Activated CD4-positive, CD25-positive, alpha-beta regulatory T cell treated with anti-CD3 and anti-CD28 coated beads, Interleukin-2, amount 50 U/mL, for 72 hours (primary cell): ENCODE results near the gene DAW1.
"Not testable (repeated sequence)": the region's sequence is repeated elsewhere in the genome, so short reads cannot be mapped to it uniquely, and the experiment has no call there.

Experiments used
- DNase-seq: peaks from one replicate; pipeline ENCODE4 v3.0.0; 2021

DAW1 gene, protein sequence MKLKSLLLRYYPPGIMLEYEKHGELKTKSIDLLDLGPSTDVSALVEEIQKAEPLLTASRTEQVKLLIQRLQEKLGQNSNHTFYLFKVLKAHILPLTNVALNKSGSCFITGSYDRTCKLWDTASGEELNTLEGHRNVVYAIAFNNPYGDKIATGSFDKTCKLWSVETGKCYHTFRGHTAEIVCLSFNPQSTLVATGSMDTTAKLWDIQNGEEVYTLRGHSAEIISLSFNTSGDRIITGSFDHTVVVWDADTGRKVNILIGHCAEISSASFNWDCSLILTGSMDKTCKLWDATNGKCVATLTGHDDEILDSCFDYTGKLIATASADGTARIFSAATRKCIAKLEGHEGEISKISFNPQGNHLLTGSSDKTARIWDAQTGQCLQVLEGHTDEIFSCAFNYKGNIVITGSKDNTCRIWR

DNA sequence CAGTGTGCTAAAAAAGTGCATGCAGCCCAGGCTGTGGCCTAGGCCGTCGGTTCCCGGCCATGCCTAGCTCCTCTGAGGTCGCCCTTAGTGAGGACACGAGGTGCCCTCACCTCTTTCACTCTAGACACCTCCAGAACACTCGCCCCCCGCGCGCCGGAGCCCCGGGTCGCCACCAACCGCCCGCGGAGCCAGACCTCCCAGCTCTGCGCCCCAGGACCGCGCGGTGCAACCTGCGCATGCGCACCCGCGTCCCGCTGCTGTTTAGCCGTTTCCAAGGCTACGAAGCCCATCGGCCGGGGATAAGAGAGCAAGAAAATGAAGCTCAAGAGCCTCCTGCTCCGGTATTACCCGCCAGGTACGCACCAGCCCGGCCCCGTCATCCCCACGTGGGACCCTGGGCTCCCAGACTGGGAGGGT lies at the start of gene DAW1:
DAW1 (plus strand) TSS at position 257 of the 417 bp plus-strand sequence; CDS start at position 316, 59 bp downstream.
- DNase-seq: peak; percentile 48

DNA sequence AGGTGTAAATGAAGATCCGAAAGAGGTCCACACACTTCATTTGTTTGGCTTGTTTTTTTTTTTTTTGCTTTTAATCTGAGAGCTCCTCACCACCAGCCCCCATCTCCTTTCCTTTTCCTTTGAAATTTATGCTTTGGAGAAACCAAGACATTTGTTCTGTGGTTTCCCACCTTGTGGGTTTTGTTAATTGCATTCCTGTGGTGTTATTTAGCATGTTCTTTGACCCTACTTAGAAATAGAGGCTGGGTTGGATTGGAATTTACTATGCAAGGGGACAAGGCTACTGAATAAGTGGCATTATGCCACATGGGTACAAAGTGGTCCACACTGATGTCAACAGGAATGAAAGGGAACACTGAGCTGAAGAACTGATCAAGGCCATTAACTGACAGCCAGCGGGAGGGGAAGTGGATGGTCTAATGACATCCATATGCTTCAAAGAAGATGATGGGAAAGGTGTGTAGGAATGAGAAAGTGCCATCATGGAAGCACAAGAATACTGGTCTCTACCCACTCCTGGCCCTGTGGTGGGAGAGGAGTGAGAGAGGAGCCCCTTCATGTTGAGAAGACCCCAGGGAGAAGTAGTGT lies 48.9 kb upstream of the DAW1 start:
- DNase-seq: no peak

GRCh38 chr2:227823922-227824321 lies 47.5 kb upstream of the DAW1 start:
- no peak for DNase-seq

- DNase-seq: no peak
Measured at GRCh38 chr2:227824711-227825110, 46.7 kb upstream of the DAW1 start.

DNA sequence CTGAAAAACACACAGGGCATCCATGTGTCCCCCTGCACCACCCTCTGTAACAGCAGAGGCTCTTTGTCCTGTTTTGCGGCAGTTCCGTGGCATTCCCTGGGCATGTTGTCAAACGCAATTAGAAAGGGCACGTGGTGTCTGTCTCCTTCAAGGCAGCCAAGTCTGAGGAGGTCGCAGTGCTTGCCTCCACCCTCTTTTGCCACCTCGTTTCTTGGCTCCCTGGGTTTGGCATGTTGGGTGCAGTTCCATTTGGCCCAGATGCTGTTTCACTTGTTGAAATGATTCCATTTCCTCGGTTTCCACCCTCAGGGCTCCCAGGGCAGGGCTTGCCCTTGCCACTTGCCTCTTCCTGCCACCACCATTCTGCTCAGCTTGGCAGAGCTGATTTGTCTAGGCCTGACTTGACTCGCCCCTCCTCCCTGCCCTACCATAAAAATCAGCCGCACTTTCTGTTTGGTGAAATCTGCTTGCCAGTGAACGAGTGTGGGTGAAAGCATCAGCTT lies 45.4 kb upstream of the DAW1 start:
- no peak for DNase-seq

- DNase-seq: no peak
Measured at GRCh38 chr2:227826563-227826962, 44.9 kb upstream of the DAW1 start.

DNA sequence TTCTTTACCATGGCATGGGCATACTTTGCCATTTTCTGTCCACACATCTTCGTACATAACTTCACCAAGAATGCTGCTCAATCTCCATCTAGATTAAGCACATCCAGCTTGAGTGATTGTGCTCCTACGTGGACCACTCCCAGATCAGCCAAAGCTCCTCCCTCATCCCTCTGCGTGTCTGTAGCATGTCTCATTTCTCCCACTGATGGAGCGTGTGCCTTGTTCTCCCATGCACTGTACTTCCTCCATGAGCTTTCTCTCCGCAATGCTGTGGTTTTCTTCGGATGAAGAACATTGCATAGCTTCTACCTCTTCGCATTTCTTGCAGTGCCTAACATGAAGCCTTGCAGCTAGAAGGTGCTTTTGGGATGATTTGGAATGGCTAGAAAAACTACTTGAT lies 44.3 kb upstream of the DAW1 start:
- no peak for DNase-seq

DNA sequence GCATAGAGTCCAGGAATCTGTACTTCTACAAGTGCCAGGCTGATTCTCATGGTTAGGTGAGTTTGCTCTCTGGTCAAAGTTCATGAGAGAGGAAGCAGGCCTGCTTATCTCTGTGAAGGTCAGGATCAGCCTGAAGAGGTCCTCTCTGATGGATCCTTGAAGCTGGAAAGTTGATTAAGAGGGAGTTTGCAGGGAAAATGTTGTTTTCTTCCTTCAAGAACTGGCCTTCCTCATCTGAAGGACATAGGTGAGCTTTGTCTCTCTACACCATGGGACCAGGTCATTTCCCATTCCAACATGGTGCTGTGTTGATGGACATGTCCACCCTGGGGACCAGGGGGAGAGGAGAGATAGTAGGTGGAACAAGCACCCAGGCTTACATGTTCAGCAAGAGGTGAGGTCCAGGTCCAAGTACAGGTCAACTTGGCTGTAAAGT lies 42.9 kb upstream of the DAW1 start:
- DNase-seq: no peak

DNA sequence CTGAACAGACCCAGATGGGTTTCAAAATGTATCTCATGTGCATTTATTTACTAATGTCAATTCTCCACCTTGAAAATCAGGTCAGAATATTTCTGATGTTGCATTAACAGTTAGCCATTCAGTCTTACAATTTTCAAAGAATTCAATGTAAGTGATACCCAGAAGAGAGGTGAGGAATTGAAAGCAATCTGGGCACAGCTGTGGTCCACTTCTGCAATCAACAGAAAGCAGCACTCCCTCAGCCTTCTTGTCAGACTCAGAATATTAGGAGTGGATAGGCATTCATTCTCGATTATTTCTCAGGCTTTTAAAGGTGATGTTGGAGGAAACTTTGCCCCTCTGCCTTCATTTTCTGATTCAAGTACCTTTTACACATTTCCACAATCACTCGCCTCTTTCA lies 42.1 kb upstream of the DAW1 start:
- no peak for DNase-seq

DNA sequence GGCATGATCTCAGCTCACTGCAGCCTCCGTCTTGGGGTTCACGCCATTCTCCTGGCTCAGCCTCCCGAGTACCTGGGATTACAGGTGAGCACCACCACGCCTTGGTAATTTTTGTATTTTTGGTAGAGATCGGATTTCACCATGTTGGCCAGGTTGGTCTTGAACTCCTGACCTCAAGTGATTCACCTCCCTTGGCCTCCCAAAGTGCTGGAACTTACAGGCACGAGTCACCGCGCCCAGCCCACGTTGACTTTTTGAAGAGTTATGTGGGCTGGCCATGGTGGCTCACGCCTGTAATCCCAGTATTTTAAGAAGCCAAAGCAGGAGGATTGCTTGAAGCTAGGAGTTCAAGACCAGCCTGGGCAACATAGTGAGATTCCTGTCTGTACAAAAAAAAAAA lies 37.0 kb upstream of the DAW1 start:
- DNase-seq: no peak

DNA sequence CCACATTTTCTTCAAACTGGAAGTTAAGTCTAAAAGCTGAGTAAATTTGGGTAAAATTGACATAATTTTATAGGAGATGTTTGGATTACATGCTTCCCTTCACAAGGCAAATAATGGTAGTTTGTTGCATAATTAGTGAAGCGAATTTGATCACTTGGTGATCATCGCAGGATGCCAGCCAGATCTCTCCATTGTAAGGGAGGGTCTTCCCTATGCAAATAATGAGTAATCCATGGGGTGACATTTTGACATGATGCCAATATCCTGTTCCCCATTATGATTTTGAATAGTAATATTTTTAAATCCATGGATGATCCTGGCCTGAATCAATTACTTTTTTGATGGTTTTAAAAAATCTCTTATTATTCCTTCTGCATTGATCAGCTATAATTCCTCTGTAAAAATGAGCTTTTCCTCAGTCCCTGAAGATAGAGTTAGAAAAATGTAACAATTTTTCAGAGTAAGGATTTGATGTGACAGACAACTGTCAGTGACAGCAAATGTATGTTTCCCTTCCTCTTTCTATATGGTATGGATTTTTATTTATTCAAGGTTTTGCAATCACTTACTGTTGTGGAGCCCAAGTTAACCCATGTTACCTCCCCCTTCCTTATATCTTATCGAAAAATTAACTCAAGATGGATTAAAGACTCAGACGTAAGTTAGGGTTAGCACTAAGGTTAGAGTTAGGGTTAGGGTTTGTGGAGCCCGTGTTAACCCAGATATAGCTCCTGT lies 36.3 kb upstream of the DAW1 start:
- DNase-seq: no peak

DNA sequence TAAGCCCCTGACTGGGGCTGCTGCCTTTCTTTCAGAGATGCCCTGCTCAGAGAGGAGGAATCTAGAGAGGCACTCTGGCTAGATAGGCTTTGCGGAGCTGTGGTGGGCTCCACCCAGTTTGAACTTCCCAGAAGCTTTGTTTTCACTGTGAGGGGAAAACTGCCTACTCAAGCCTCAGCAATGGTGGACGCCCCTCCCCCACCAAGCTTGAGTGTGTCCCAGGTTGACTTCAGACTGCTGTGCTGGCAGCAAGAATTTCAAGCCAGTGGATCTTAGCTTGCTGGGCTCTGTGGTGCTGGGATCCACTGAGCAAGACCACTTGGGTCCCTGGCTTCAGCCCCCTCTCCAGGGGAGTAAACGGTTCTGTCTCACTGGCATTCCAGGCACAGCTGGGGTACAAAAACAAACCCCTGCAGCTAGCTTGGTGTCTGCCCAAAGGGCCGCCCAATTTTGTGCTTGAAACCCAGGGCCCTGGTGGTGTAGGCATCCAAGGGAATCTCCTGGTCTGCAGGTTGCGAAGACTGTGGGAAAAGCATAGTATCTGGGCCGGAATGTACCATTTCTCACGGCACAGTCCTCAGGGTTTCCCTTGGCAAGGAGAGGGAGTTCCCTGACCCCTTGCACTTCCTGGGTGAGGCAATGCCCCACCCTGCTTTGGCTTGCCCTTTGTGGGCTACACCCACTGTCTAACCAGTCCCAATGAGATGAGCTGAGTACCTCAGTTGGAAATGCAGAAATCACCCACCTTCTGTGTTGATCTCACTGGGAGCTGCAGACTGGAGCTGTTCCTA lies 31.9 kb upstream of the DAW1 start:
- DNase-seq: not testable (repeated sequence)

- no peak for DNase-seq
Measured at GRCh38 chr2:227846831-227847230, 24.6 kb upstream of the DAW1 start.

- no peak for DNase-seq
Measured at GRCh38 chr2:227848146-227848545, 23.3 kb upstream of the DAW1 start.

DNA sequence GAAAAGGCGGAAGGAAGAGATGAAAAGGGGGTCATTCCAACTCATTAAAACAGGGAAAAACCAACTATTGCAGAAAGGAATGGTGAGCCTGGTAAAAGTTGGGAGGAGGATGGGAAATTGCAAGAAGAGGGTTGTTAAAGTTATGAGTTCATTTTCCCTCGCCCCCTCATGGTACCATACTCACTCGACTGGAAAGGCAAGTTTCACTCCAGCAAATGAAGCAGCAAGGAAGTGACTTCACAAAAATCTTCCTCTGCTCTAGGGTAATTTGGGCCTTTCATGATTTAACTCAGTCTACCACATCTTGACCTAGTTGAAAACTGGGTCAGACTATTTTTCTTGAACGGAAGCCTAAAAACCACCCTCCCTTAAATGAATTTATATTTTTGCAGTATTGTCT lies 22.8 kb upstream of the DAW1 start:
- DNase-seq: no peak

GRCh38 chr2:227849906-227850305 lies 21.5 kb upstream of the DAW1 start:
- no peak for DNase-seq

DNA sequence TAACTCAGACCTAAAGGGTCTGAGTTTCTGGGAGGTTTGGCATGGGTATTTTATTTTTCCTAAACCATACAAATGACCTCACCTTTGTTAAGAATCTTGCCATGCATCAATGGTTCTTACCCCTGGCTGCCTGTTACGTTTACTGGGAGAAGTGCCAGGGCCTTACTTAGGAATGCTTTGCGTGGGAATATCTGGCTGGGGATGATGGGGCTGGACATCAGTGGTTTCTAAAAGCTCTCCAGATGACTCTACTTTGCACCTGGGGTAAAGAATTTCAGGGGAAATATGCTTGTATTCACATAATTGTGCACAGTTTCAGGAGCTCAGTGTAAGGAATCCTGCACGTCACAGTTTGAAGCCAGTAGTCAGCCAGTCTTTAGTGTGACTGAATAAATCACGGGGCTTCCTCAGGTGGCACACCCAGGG lies 18.2 kb upstream of the DAW1 start:
- DNase-seq: no peak

DNA sequence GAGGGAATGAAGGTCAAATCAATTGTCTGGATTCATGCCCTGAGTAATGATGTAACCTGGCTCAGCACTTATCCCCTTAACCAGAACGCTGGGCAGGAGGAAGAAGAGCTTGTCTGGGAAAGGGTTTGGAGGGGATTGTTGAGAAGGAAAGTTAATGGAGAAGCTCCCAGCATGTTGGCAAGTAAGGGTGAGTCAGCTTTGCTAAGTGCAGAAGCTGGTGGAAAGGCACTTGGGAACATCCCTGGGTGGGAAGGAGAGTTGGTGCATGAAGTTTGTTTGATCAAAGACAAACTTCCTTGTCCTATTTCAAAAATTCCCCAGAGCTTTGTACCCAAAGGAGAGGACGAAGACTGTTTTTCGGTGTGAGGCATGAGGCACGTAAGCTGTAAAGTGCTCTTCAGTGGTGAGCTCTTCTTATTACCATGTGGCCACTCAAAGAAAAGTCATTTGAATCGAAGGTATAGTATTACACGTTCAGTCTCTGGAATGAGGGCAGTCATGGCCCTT lies 17.6 kb upstream of the DAW1 start:
- no peak for DNase-seq

- DNase-seq: no peak
Measured at GRCh38 chr2:227855440-227855839, 16.0 kb upstream of the DAW1 start.

DNA sequence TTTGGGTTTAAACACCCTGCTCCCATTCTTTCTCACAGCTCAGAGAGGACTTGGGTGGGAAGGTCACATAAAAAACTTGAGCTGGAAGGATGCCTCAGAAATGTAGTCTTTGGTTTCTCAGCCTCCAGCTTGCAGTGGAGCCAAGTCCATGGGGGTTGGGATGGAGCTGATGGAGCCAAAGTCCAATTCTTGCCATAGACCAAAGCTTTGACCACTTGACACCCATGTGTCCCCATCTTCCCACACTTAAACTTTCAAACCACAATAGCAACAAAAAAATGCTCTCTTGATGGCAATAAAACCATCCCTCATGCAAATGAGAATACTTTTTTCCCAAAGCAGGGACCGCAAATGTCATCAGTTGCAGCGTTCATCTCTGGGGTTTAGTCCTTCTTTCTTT lies 14.7 kb upstream of the DAW1 start:
- no peak for DNase-seq

- no peak for DNase-seq
Measured at GRCh38 chr2:227860221-227860641, 11.2 kb upstream of the DAW1 start.

DNA sequence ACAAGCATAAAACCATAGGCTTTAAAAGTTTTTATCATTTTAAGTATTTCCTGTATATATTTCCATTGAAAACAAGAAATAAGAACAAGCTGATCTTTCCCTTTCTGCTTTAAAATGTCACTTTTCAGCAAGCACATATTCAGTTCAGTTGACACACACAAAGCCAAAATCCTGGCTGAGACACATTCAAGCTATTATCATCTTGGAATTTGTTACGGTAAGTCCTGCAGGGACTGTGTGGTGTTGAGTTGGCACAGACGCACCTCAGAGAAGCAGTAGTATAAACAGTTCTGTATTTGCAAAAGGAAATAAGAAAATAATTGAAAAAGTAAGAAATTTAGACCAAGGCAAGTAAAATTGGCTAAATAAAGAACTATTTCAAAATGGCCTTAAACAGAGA lies 10.4 kb upstream of the DAW1 start:
- DNase-seq: no peak
